ENCODE measurements around the gene STAG1. TPM values are rescaled to one million over a fixed set of nuclear protein-coding genes. Genes with fewer than 3 reads are reported as not detected.

STAG1 gene
- polyA plus RNA-seq, 1 of the 3 experiments (the other 2 are of a cell fraction) = 5.5 TPM

- H3K9me3 ChIP-seq = peaks cover 23% of the 10 kb centered on the region
- no peaks in the 10 kb centered on the region for H3K4me1 ChIP-seq (ENCODE audit: control insufficient read depth in 1 of 2, insufficient read depth in 2 of 2, low read depth in 1 of 2, low read length in 1 of 2)
- H3F3A ChIP-seq (replicated peaks; ENCODE audit: insufficient read depth) = no peaks in the 10 kb centered on the region
- peaks cover 0 to 83% of the 10 kb centered on the region in 2 experiments for H3K36me3 ChIP-seq (replicated peaks in 1 of 2; ENCODE audit: control insufficient read depth in 1 of 2, insufficient read depth in 2 of 2, low read length in 1 of 2)
- no peak overlapping the region for H3K9ac ChIP-seq
- no peak for DNase-seq
- no peak overlapping the region for H3K4me3 ChIP-seq (ENCODE audit: low read depth in 2 of 2, low read length in 1 of 2)
- H3K79me2 ChIP-seq (ENCODE audit: insufficient read depth) = peaks cover 10% of the 10 kb centered on the region; the same call in 1 of the 2 replicates
- CTCF ChIA-PET = no interaction called here
- H3K27ac ChIP-seq (ENCODE audit: low read depth in 2 of 2, low read length in 1 of 2) = no peak overlapping the region
- no peaks in the 10 kb centered on the region for H3K27me3 ChIP-seq (ENCODE audit: insufficient read depth)
- H2AFZ ChIP-seq (ENCODE audit: low read depth) = no peak overlapping the region
- no peak overlapping the region for H3K4me2 ChIP-seq
- H3K9me2 ChIP-seq = no peaks in the 10 kb centered on the region
- POLR2A ChIA-PET = no interaction called here
- no peak for TF ChIP-seq SIN3A (IDR thresholded peaks at IDR 0.05; ENCODE audit: borderline replicate concordance, low read depth, low read length)
- TF ChIP-seq MAX (IDR thresholded peaks at IDR 0.05; ENCODE audit: low read depth) = no peak
- TF ChIP-seq ELF1 (IDR thresholded peaks at IDR 0.05) = no peak
- no peak for TF ChIP-seq TAF1 (IDR thresholded peaks at IDR 0.05; ENCODE audit: borderline replicate concordance, low read depth, low read length)
- no peak for TF ChIP-seq RCOR1 (IDR thresholded peaks at IDR 0.05; ENCODE audit: low read length)
- TF ChIP-seq YY1 (IDR thresholded peaks at IDR 0.05; ENCODE audit: low read depth) = no peak
- TF ChIP-seq IRF3 (IDR thresholded peaks at IDR 0.05; ENCODE audit: low read depth, low read length) = no peak
- no peak for TF ChIP-seq EZH2phosphoT487 (IDR thresholded peaks at IDR 0.05; ENCODE audit: borderline replicate concordance, low read depth)
- TF ChIP-seq ZBTB33 (IDR thresholded peaks at IDR 0.05; ENCODE audit: borderline replicate concordance, low read depth) = no peak
- no peak for TF ChIP-seq USF2 (IDR thresholded peaks at IDR 0.05; ENCODE audit: borderline replicate concordance, low read depth, low read length)
- TF ChIP-seq FOXJ3 (CRISPR knock-in tag; IDR thresholded peaks at IDR 0.05) = no peak
- no peaks in the 10 kb centered on the region for H4K20me1 ChIP-seq (ENCODE audit: insufficient read depth)
- WGBS (ENCODE audit: low lambda C conversion rate) = 96% methylated on average over 2 of the region's 2 CpGs
Observed at GRCh38 chr3:136457793-136458192, 294.4 kb downstream of the STAG1 start.

GRCh38 chr3:136456196-136456595, 296.0 kb downstream of the STAG1 start:
- H3K27ac ChIP-seq (ENCODE audit: low read depth in 2 of 2, low read length in 1 of 2) = no peak overlapping the region
- ChIA-PET CTCF (interaction anchor here (1.3 kb wide), 1 partner anchor 10 kb away, joined by 4 read pairs; no protein-coding TSS in a partner anchor), POLR2A (no interaction called here)
- H2AFZ ChIP-seq (ENCODE audit: low read depth) = no peak overlapping the region
- no peaks in the 10 kb centered on the region for H3K9me2 ChIP-seq
- H3K79me2 ChIP-seq (ENCODE audit: insufficient read depth) = peaks cover 10% of the 10 kb centered on the region; the same call in 1 of the 2 replicates
- peaks cover 0 to 84% of the 10 kb centered on the region in 2 experiments for H3K36me3 ChIP-seq (replicated peaks in 1 of 2; ENCODE audit: control insufficient read depth in 1 of 2, insufficient read depth in 2 of 2, low read length in 1 of 2)
- DNase-seq = no peak
- H3K27me3 ChIP-seq (ENCODE audit: insufficient read depth) = no peaks in the 10 kb centered on the region
- H4K20me1 ChIP-seq (ENCODE audit: insufficient read depth) = no peaks in the 10 kb centered on the region
- no peak overlapping the region for H3K4me2 ChIP-seq
- no peaks in the 10 kb centered on the region for H3K4me1 ChIP-seq (ENCODE audit: control insufficient read depth in 1 of 2, insufficient read depth in 2 of 2, low read depth in 1 of 2, low read length in 1 of 2)
- H3F3A ChIP-seq (replicated peaks; ENCODE audit: insufficient read depth) = no peaks in the 10 kb centered on the region
- H3K4me3 ChIP-seq (ENCODE audit: low read depth in 2 of 2, low read length in 1 of 2) = no peak overlapping the region
- H3K9ac ChIP-seq = no peak overlapping the region
- 95% methylated on average over 2 of the region's 2 CpGs for WGBS (ENCODE audit: low lambda C conversion rate)
- peaks cover 23% of the 10 kb centered on the region for H3K9me3 ChIP-seq
- no peak for TF ChIP-seq NFIC (IDR thresholded peaks at IDR 0.05; ENCODE audit: borderline replicate concordance)
- no peak for TF ChIP-seq YY1 (IDR thresholded peaks at IDR 0.05; ENCODE audit: low read depth)
- TF ChIP-seq NRF1 (IDR thresholded peaks at IDR 0.05; ENCODE audit: low read depth, low read length) = no peak
- TF ChIP-seq JUND (IDR thresholded peaks at IDR 0.05) = no peak
- no peak for TF ChIP-seq ZBTB33 (IDR thresholded peaks at IDR 0.05; ENCODE audit: borderline replicate concordance, low read depth)
- TF ChIP-seq EZH2phosphoT487 (IDR thresholded peaks at IDR 0.05; ENCODE audit: borderline replicate concordance, low read depth) = no peak
- no peak for TF ChIP-seq TCF12 (IDR thresholded peaks at IDR 0.05)
- no peak for TF ChIP-seq IRF3 (IDR thresholded peaks at IDR 0.05; ENCODE audit: low read depth, low read length)
- no peak for TF ChIP-seq CTCF (IDR thresholded peaks at IDR 0.05)
- no peak for TF ChIP-seq MXI1 (IDR thresholded peaks at IDR 0.05; ENCODE audit: low read depth, low read length)
- no peak for TF ChIP-seq MEF2A (IDR thresholded peaks at IDR 0.05; ENCODE audit: borderline replicate concordance, low read depth)
